Caco-2 (cell line): ENCODE data around the gene AURKA. TPM values are rescaled to one million over a fixed set of nuclear protein-coding genes. Genes with fewer than 3 reads are reported as not detected.
A peak's percentile ranks its signal among the peaks of the same experiment; 100 is the strongest.

Experiments
- BruUV-seq: library from RNA; stranded (reverse); fragments of 400-500 nt; replicated peaks from 2 replicates; lab custom pipeline; 2021; lab: Mats Ljungman, UMichigan
- CTCF ChIA-PET: fragments of 300-600 bp; sonication (Branson Sonifier 250); formaldehyde crosslinking; loops from one replicate; lab custom pipeline; 2022; ENCODE audit warnings: antibody characterized with exemption; lab: Charles Lee
- POLR2A ChIA-PET: fragments of 300-600 bp; sonication (Branson Sonifier 250); formaldehyde crosslinking; loops from one replicate; lab custom pipeline; 2022; ENCODE audit warnings: antibody characterized with exemption; lab: Charles Lee
- DNase-seq, 2 experiments: peaks; one replicate each; pipeline versions ENCODE4 v3.0.0 to v3.0.0-alpha.2; 2020 to 2022
- H3K27me3 ChIP-seq: replicated peaks from 2 replicates; pipeline ENCODE4 v1.6.0; 2011; ENCODE audit warnings: low read length; ENCODE audit not compliant: control insufficient read depth, insufficient read depth
- H3K36me3 ChIP-seq: 2 replicates; pipeline ENCODE4 v1.5.1; 2011; ENCODE audit warnings: low read length; ENCODE audit not compliant: control insufficient read depth, insufficient read depth
- H3K4me1 ChIP-seq: fragments of 250-450 bp; sonication (Bioruptor Pico); 2 replicates; pipeline ENCODE4 v1.5.1; 2020; ENCODE audit warnings: mild to moderate bottlenecking
- H3K4me3 ChIP-seq: 2 replicates; pipeline ENCODE4 v1.5.1; 2011; ENCODE audit warnings: low read depth, mild to moderate bottlenecking, control low read depth, low read length
- H3K9me3 ChIP-seq: fragments of 250-450 bp; sonication (Bioruptor Pico); 2 replicates; pipeline ENCODE4 v1.5.1; 2020; ENCODE audit warnings: mild to moderate bottlenecking, moderate library complexity
- H3K27ac Mint-ChIP-seq: one replicate; pipeline ENCODE4 v1.8.0; 2022; ENCODE audit warnings: mixed read lengths; ENCODE audit not compliant: unreplicated experiment
- H3K27me3 Mint-ChIP-seq: one replicate; pipeline ENCODE4 v1.8.0; 2022; ENCODE audit warnings: mixed read lengths; ENCODE audit not compliant: insufficient read depth, unreplicated experiment
- H3K36me3 Mint-ChIP-seq: one replicate; pipeline ENCODE4 v1.8.0; 2022; ENCODE audit warnings: mild to moderate bottlenecking, mixed read lengths; ENCODE audit not compliant: insufficient read depth, unreplicated experiment
- H3K4me1 Mint-ChIP-seq: one replicate; pipeline ENCODE4 v1.8.0; 2022; ENCODE audit warnings: low read depth, mixed read lengths; ENCODE audit not compliant: unreplicated experiment
- H3K4me3 Mint-ChIP-seq: one replicate; pipeline ENCODE4 v1.8.0; 2022; ENCODE audit warnings: mild to moderate bottlenecking, moderate library complexity, mixed read lengths; ENCODE audit not compliant: unreplicated experiment
- H3K9me3 Mint-ChIP-seq: one replicate; pipeline ENCODE4 v1.8.0; 2022; ENCODE audit warnings: mixed read lengths; ENCODE audit not compliant: unreplicated experiment
- CTCF ChIP-seq, 2 experiments: fragments of 200-600 bp in 1 of 2; IDR thresholded peaks; 1 replicate in 1 of 2; 2 replicates in 1 of 2; pipeline versions ENCODE4 v1.5.1 to v1.8.0; 2011 to 2022; ENCODE audit warnings: antibody characterized with exemption in 1 of 2, control low read depth in 1 of 2, inconsistent platforms in 1 of 2, low read depth in 1 of 2, low read length in 1 of 2, mild to moderate bottlenecking in 1 of 2, moderate library complexity in 1 of 2; ENCODE audit not compliant: insufficient read depth in 1 of 2, severe bottlenecking in 1 of 2, unreplicated experiment in 1 of 2
- intact Hi-C: fragments of 100-400 bp; cut with micrococcal nuclease; formaldehyde crosslinking; loops from one replicate; pipeline ENCODE4 v1.10.0; 2022; ENCODE audit not compliant: unreplicated experiment
- total RNA-seq: library from RNA; stranded (reverse); gene quantifications from 2 replicates; pipeline ENCODE4 v1.2.3, GENCODE V29; 2022

The AURKA gene
- total RNA-seq, 1 experiment from 2014 or later = 233 TPM

GRCh38 chr20:56388882-56389281, 3.1 kb downstream of the AURKA start:
- Histone ChIP-seq H3K27me3 (no peaks in the 10 kb centered on the region), H3K9me3 (no peaks in the 10 kb centered on the region), H3K4me1 (peaks cover 8% of the 10 kb centered on the region), H3K36me3 (peaks cover 7% of the 10 kb centered on the region), H3K4me3 (no peak overlapping the region)
- no peak overlapping the region for H3K27ac Mint-ChIP-seq
- peaks cover 27% of the 10 kb centered on the region for H3K4me1 Mint-ChIP-seq
- peak in 1 of 2 experiments; percentile 38 for DNase-seq
- no peak for TF ChIP-seq CTCF (IDR thresholded peaks at IDR 0.05; ENCODE audit: insufficient read depth in 1 of 2, low read depth in 1 of 2, low read length in 1 of 2, severe bottlenecking in 1 of 2, unreplicated experiment in 1 of 2)
- no peaks in the 10 kb centered on the region for H3K9me3 Mint-ChIP-seq
- H3K27me3 Mint-ChIP-seq = no peaks in the 10 kb centered on the region
- BruUV-seq = no TSS peak
- H3K36me3 Mint-ChIP-seq = peaks cover under 1% of the 10 kb centered on the region
- intact Hi-C loops = no loop called here
- POLR2A ChIA-PET = no interaction called here
- H3K4me3 Mint-ChIP-seq = no peak overlapping the region
- CTCF ChIA-PET = no interaction called here

DNA sequence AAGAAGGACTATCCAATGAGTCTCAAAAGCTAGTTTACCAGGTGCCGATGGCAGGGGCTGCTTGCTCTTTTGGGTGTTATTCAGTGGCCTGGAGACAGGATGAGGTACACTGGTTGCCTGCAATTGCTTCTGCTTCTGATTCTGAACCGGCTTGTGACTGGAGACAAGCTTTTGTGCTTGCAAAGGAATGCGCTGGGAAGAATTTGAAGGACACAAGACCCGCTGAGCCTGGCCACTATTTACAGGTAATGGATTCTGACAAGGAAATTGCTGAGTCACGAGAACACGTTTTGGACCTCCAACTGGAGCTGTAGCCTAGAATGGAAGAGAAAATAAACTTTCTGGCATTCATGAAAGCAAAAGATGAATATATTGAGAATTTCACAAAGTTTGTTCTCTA, 5.8 kb downstream of the AURKA start:
- peak in 1 of 2 experiments; percentile 34 for DNase-seq
- Histone ChIP-seq H3K27me3 (no peaks in the 10 kb centered on the region), H3K4me3 (no peak overlapping the region), H3K4me1 (peaks cover 5% of the 10 kb centered on the region), H3K36me3 (peaks cover 11% of the 10 kb centered on the region), H3K9me3 (no peaks in the 10 kb centered on the region)
- CTCF ChIA-PET = no interaction called here
- no TSS peak for BruUV-seq
- no peaks in the 10 kb centered on the region for H3K27me3 Mint-ChIP-seq
- H3K9me3 Mint-ChIP-seq = no peaks in the 10 kb centered on the region
- intact Hi-C loops = no loop called here
- peaks cover 37% of the 10 kb centered on the region for H3K4me1 Mint-ChIP-seq
- H3K27ac Mint-ChIP-seq = peak overlapping the region; percentile 49
- peaks cover 27% of the 10 kb centered on the region for H3K36me3 Mint-ChIP-seq
- POLR2A ChIA-PET = no interaction called here
- no peak for TF ChIP-seq CTCF (IDR thresholded peaks at IDR 0.05; ENCODE audit: insufficient read depth in 1 of 2, low read depth in 1 of 2, low read length in 1 of 2, severe bottlenecking in 1 of 2, unreplicated experiment in 1 of 2)
- no peak overlapping the region for H3K4me3 Mint-ChIP-seq

- ChIA-PET CTCF (interaction anchor here (0.6 to 1.1 kb wide), 2 partner anchors 13 to 19 kb away, joined by 3 to 8 read pairs; no protein-coding TSS in a partner anchor), POLR2A (no interaction called here)
- H3K27me3 Mint-ChIP-seq = no peaks in the 10 kb centered on the region
- H3K4me3 Mint-ChIP-seq = no peak overlapping the region
- no peak for DNase-seq
- no peaks in the 10 kb centered on the region for H3K9me3 Mint-ChIP-seq
- intact Hi-C loops = no loop called here
- Histone ChIP-seq H3K27me3 (no peaks in the 10 kb centered on the region), H3K9me3 (no peaks in the 10 kb centered on the region), H3K4me3 (no peak overlapping the region), H3K36me3 (peaks cover 11% of the 10 kb centered on the region), H3K4me1 (no peaks in the 10 kb centered on the region)
- no peak for TF ChIP-seq CTCF (IDR thresholded peaks at IDR 0.05; ENCODE audit: insufficient read depth in 1 of 2, low read depth in 1 of 2, low read length in 1 of 2, severe bottlenecking in 1 of 2, unreplicated experiment in 1 of 2)
- H3K36me3 Mint-ChIP-seq = peaks cover 38% of the 10 kb centered on the region
- peaks cover 35% of the 10 kb centered on the region for H3K4me1 Mint-ChIP-seq
- no peak overlapping the region for H3K27ac Mint-ChIP-seq
- no TSS peak for BruUV-seq
Measured at GRCh38 chr20:56385130-56385529, 6.9 kb downstream of the AURKA start.
